Kidney tubule cell (primary cell): Measurements from ENCODE around the gene RALGPS1.
"Not testable (repeated sequence)": the region's sequence is repeated elsewhere in the genome, so short reads cannot be mapped to it uniquely, and the experiment has no call there.

Experiments used
- DNase-seq: peaks from one replicate; pipeline ENCODE4 v3.0.0-alpha.2; 2018; ENCODE audit warnings: low spot score

Gene RALGPS1

GRCh38 chr9:127158786-127159324 is 244.3 kb downstream of the RALGPS1 start:
- DNase-seq = no peak

- peak; percentile 90 for DNase-seq
Measured at GRCh38 chr9:127159325-127159801, 244.8 kb downstream of the RALGPS1 start.

GRCh38 chr9:127159949-127160610 is 245.5 kb downstream of the RALGPS1 start:
- no peak for DNase-seq

- no peak for DNase-seq
Measured at GRCh38 chr9:127161081-127161624, 246.6 kb downstream of the RALGPS1 start.

GRCh38 chr9:127162046-127162863 is 247.7 kb downstream of the RALGPS1 start:
- no peak for DNase-seq

GRCh38 chr9:127162864-127163365 is 248.3 kb downstream of the RALGPS1 start:
- DNase-seq = no peak

GRCh38 chr9:127163409-127163808 is 248.8 kb downstream of the RALGPS1 start:
- DNase-seq = peak; percentile 83

GRCh38 chr9:127165116-127165515 is 250.5 kb downstream of the RALGPS1 start:
- DNase-seq = no peak

- no peak for DNase-seq
Measured at GRCh38 chr9:127166111-127166510, 251.5 kb downstream of the RALGPS1 start.

GRCh38 chr9:127166651-127167524 is 252.3 kb downstream of the RALGPS1 start:
- peak; percentile 88 for DNase-seq

- no peak for DNase-seq
Measured at GRCh38 chr9:127167560-127168326, 253.2 kb downstream of the RALGPS1 start.

- no peak for DNase-seq
Measured at GRCh38 chr9:127168756-127169574, 254.4 kb downstream of the RALGPS1 start.

- no peak for DNase-seq
Measured at GRCh38 chr9:127169575-127169883, 254.9 kb downstream of the RALGPS1 start.

GRCh38 chr9:127170103-127170502 is 255.5 kb downstream of the RALGPS1 start:
- DNase-seq = no peak

GRCh38 chr9:127170652-127171051 is 256.1 kb downstream of the RALGPS1 start:
- peak; percentile 52 for DNase-seq

GRCh38 chr9:127171348-127171747 is 256.8 kb downstream of the RALGPS1 start:
- not testable (repeated sequence) for DNase-seq

- no peak for DNase-seq
Measured at GRCh38 chr9:127172066-127172707, 257.6 kb downstream of the RALGPS1 start.

- no peak for DNase-seq
Measured at GRCh38 chr9:127173063-127173462, 258.5 kb downstream of the RALGPS1 start.
